Measurements from ENCODE around the gene DMRTA1. TPM values are rescaled to one million over a fixed set of nuclear protein-coding genes. Genes with fewer than 3 reads are reported as not detected.

DMRTA1 gene
- total RNA-seq, result 0.79 and 1.1 TPM in 2 replicates

GRCh38 chr9:22446589-22446949, at the start of gene DMRTA1:
TSS of gene DMRTA1 (plus strand) at chr9:22446824. CDS start at chr9:22447066, 242 bp downstream.

All from placental epithelial cell (primary cell).